GM23338 (cell line): ENCODE data around the gene PVR. TPM values are rescaled to one million over a fixed set of nuclear protein-coding genes. Genes with fewer than 3 reads are reported as not detected.

Experiments used
- ATAC-seq: fragments of 200-7000 bp; cut with Tn5 transposase; 3 replicates; pipeline ENCODE4 v1.9.1; 2020
- DNase-seq: peaks from one replicate; pipeline ENCODE4 v3.0.0-alpha.2; 2015; ENCODE audit warnings: low spot score
- H2AFZ ChIP-seq: fragments of 200-600 bp; sonication (generic); 2 replicates; pipeline ENCODE4 v1.8.0; 2016; ENCODE audit warnings: antibody characterized with exemption, mild to moderate bottlenecking, moderate library complexity
- H3F3A ChIP-seq: fragments of 200-600 bp; sonication (generic); replicated peaks from 2 replicates; pipeline ENCODE4 v1.8.0; 2017; ENCODE audit warnings: antibody characterized with exemption, mixed run types, low read depth
- H3K27ac ChIP-seq: fragments of 200-600 bp; sonication (generic); 2 replicates; pipeline ENCODE4 v1.6.1; 2016; ENCODE audit warnings: low read depth
- H3K27me3 ChIP-seq: fragments of 200-600 bp; sonication (generic); 2 replicates; pipeline ENCODE4 v1.8.0; 2016; ENCODE audit warnings: mild to moderate bottlenecking, mixed run types, moderate library complexity; ENCODE audit not compliant: insufficient read depth
- H3K36me3 ChIP-seq: fragments of 200-600 bp; sonication (generic); 2 replicates; pipeline ENCODE4 v1.8.0; 2016; ENCODE audit warnings: mild to moderate bottlenecking; ENCODE audit not compliant: insufficient read depth
- H3K4me1 ChIP-seq: fragments of 200-600 bp; sonication (generic); 2 replicates; pipeline ENCODE4 v1.8.0; 2016; ENCODE audit warnings: mild to moderate bottlenecking, moderate library complexity; ENCODE audit not compliant: insufficient read depth
- H3K4me2 ChIP-seq: fragments of 200-600 bp; sonication (generic); 2 replicates; pipeline ENCODE4 v1.7.1; 2017; ENCODE audit warnings: mixed run types
- H3K4me3 ChIP-seq: fragments of 200-600 bp; sonication (generic); 2 replicates; pipeline ENCODE4 v1.6.1; 2016; ENCODE audit warnings: mixed run types
- H3K79me2 ChIP-seq: fragments of 200-600 bp; sonication (generic); replicated peaks from 2 replicates; pipeline ENCODE4 v1.8.0; 2017; ENCODE audit warnings: mild to moderate bottlenecking; ENCODE audit not compliant: insufficient read depth
- H3K9me2 ChIP-seq: fragments of 200-600 bp; sonication (generic); 2 replicates; pipeline ENCODE4 v1.8.0; 2017; ENCODE audit not compliant: insufficient read depth
- H4K20me1 ChIP-seq: fragments of 200-600 bp; sonication (generic); replicated peaks from 2 replicates; pipeline ENCODE4 v1.8.0; 2017; ENCODE audit warnings: mild to moderate bottlenecking; ENCODE audit not compliant: insufficient read depth
- H3K27ac Mint-ChIP-seq: 2 replicates; pipeline ENCODE4 v1.8.0; 2020; ENCODE audit warnings: inconsistent platforms, mild to moderate bottlenecking, moderate library complexity, mixed read lengths
- H3K27me3 Mint-ChIP-seq: 3 replicates; pipeline ENCODE4 v1.8.0; 2022; ENCODE audit warnings: low read depth, mild to moderate bottlenecking, moderate library complexity, mixed read lengths, inconsistent platforms; ENCODE audit not compliant: insufficient read depth, poor library complexity
- H3K36me3 Mint-ChIP-seq: 3 replicates; pipeline ENCODE4 v1.8.0; 2021; ENCODE audit warnings: low read depth, mild to moderate bottlenecking, inconsistent platforms, moderate library complexity, mixed read lengths
- H3K4me1 Mint-ChIP-seq: 3 replicates; pipeline ENCODE4 v1.8.0; 2020; ENCODE audit warnings: mild to moderate bottlenecking, inconsistent platforms, mixed read lengths
- H3K4me3 Mint-ChIP-seq: 3 replicates; pipeline ENCODE4 v1.8.0; 2021; ENCODE audit warnings: moderate library complexity, mild to moderate bottlenecking, inconsistent platforms, mixed read lengths
- H3K9me3 Mint-ChIP-seq: 3 replicates; pipeline ENCODE4 v1.8.0; 2020; ENCODE audit warnings: moderate library complexity, mild to moderate bottlenecking, inconsistent platforms, mixed read lengths
- EZH2 ChIP-seq: fragments of 200-600 bp; sonication (generic); IDR thresholded peaks from one replicate; pipeline ENCODE4 v1.8.0; 2017; ENCODE audit warnings: antibody characterized with exemption, mild to moderate bottlenecking, low read depth; ENCODE audit not compliant: unreplicated experiment
- JUNB ChIP-seq: IDR thresholded peaks from one replicate; pipeline ENCODE4 v1.6.1; 2016; ENCODE audit warnings: antibody characterized with exemption; ENCODE audit not compliant: unreplicated experiment
- NANOG ChIP-seq: IDR thresholded peaks from 2 replicates; pipeline ENCODE4 v1.6.1; 2016; ENCODE audit warnings: antibody characterized with exemption, borderline replicate concordance
- REST ChIP-seq: IDR thresholded peaks from one replicate; pipeline ENCODE4 v1.6.1; 2018; ENCODE audit warnings: antibody characterized with exemption; ENCODE audit not compliant: unreplicated experiment
- STAT1 ChIP-seq: IDR thresholded peaks from one replicate; pipeline ENCODE4 v1.6.1; 2016; ENCODE audit warnings: antibody characterized with exemption; ENCODE audit not compliant: unreplicated experiment
- ZNF114 ChIP-seq: fragments of 250-450 bp; sonication (Bioruptor Pico); IDR thresholded peaks from 2 replicates; pipeline ENCODE4 v1.5.0; 2020; ENCODE audit warnings: mild to moderate bottlenecking, moderate library complexity
- polyA plus RNA-seq: library from polyadenylated mRNA; unstranded; fragments of >200 nt; fragmentation: Nextera tagmentation; extraction: Ambion mirVana; gene quantifications from 2 replicates; pipeline ENCODE4 v1.2.1, GENCODE V29; 2016
- total RNA-seq: library from RNA; depleted of rRNA; stranded (reverse); fragments of >200 nt; shearing (Covaris generic); gene quantifications from 2 replicates; pipeline ENCODE4 v1.2.3, GENCODE V29; 2014
- TF ChIP-seq, protein P1 (sequence below): fragments of 250-450 bp; sonication (Bioruptor Pico); IDR thresholded peaks from 2 replicates; pipeline ENCODE4 v1.5.0; 2020; ENCODE audit warnings: mild to moderate bottlenecking, moderate library complexity

PVR gene
- total and polyA plus RNA-seq, 2 experiments from 2014 or later: 4.8 to 19.0 TPM

DNA sequence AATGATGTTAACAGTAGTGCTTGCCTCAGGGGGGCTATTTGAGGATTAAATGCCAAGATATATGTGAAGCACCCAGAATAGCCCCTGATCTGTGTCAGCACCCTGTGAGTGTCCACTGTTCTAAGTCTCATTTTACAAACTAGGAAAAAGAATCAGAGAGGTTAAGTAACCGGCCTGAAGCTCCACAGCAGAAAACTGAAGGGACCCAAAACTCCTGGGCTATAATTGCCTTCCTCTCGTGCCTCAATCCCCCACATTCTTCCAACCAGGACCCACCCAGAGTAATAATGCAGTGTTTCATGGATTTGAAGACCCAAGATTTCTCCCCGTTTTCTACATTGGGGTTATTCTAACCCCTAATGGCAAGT lies 2.3 kb downstream of the PVR start:
- H3K9me2 ChIP-seq: no peaks in the 10 kb centered on the region
- Mint-ChIP-seq H3K36me3 (peaks cover 23% of the 10 kb centered on the region), H3K27me3 (peaks cover 12% of the 10 kb centered on the region), H3K27ac (no peak overlapping the region), H3K4me1 (peaks cover 4% of the 10 kb centered on the region; the same call in 2 of the 3 replicates), H3K4me3 (no peak overlapping the region), H3K9me3 (no peaks in the 10 kb centered on the region)
- no peak for TF ChIP-seq EZH2
- TF ChIP-seq JUNB: no peak
- no peak for TF ChIP-seq STAT1
- no peak for TF ChIP-seq NANOG
- H3K27me3 ChIP-seq: peaks cover 15% of the 10 kb centered on the region
- H3K79me2 ChIP-seq: peaks cover 11% of the 10 kb centered on the region
- H3K4me1 ChIP-seq: peaks cover 3% of the 10 kb centered on the region; the same call in 1 of the 2 replicates
- no peak overlapping the region for H3K27ac ChIP-seq
- no peak for DNase-seq
- no peak for ATAC-seq
- no peaks in the 10 kb centered on the region; the same call in 1 of the 2 replicates for H3F3A ChIP-seq
- peaks cover 7% of the 10 kb centered on the region; the same call in 1 of the 2 replicates for H3K36me3 ChIP-seq
- H3K4me3 ChIP-seq: no peak overlapping the region
- H2AFZ ChIP-seq: no peak overlapping the region
- H3K4me2 ChIP-seq: no peak overlapping the region
- H4K20me1 ChIP-seq: no peaks in the 10 kb centered on the region; the same call in 1 of the 2 replicates

- no peak overlapping the region for H3K4me2 ChIP-seq
- H3K27me3 ChIP-seq: peaks cover 14% of the 10 kb centered on the region
- DNase-seq: peak; percentile 31
- no peaks in the 10 kb centered on the region; the same call in 1 of the 2 replicates for H4K20me1 ChIP-seq
- peaks cover 11% of the 10 kb centered on the region for H3K79me2 ChIP-seq
- Mint-ChIP-seq H3K4me1 (peaks cover 4% of the 10 kb centered on the region; the same call in 2 of the 3 replicates), H3K27ac (no peak overlapping the region), H3K36me3 (peaks cover 30% of the 10 kb centered on the region), H3K27me3 (peaks cover 12% of the 10 kb centered on the region), H3K9me3 (no peaks in the 10 kb centered on the region), H3K4me3 (no peak overlapping the region)
- peaks cover 7% of the 10 kb centered on the region; the same call in 1 of the 2 replicates for H3K36me3 ChIP-seq
- H2AFZ ChIP-seq: no peak overlapping the region
- ATAC-seq: no peak
- no peaks in the 10 kb centered on the region for H3K9me2 ChIP-seq
- TF ChIP-seq ZNF114 (CRISPR knock-in tag) (no peak), REST (no peak), EZH2 (no peak), NANOG (no peak), STAT1 (no peak)
- TF ChIP-seq, protein P1, sequence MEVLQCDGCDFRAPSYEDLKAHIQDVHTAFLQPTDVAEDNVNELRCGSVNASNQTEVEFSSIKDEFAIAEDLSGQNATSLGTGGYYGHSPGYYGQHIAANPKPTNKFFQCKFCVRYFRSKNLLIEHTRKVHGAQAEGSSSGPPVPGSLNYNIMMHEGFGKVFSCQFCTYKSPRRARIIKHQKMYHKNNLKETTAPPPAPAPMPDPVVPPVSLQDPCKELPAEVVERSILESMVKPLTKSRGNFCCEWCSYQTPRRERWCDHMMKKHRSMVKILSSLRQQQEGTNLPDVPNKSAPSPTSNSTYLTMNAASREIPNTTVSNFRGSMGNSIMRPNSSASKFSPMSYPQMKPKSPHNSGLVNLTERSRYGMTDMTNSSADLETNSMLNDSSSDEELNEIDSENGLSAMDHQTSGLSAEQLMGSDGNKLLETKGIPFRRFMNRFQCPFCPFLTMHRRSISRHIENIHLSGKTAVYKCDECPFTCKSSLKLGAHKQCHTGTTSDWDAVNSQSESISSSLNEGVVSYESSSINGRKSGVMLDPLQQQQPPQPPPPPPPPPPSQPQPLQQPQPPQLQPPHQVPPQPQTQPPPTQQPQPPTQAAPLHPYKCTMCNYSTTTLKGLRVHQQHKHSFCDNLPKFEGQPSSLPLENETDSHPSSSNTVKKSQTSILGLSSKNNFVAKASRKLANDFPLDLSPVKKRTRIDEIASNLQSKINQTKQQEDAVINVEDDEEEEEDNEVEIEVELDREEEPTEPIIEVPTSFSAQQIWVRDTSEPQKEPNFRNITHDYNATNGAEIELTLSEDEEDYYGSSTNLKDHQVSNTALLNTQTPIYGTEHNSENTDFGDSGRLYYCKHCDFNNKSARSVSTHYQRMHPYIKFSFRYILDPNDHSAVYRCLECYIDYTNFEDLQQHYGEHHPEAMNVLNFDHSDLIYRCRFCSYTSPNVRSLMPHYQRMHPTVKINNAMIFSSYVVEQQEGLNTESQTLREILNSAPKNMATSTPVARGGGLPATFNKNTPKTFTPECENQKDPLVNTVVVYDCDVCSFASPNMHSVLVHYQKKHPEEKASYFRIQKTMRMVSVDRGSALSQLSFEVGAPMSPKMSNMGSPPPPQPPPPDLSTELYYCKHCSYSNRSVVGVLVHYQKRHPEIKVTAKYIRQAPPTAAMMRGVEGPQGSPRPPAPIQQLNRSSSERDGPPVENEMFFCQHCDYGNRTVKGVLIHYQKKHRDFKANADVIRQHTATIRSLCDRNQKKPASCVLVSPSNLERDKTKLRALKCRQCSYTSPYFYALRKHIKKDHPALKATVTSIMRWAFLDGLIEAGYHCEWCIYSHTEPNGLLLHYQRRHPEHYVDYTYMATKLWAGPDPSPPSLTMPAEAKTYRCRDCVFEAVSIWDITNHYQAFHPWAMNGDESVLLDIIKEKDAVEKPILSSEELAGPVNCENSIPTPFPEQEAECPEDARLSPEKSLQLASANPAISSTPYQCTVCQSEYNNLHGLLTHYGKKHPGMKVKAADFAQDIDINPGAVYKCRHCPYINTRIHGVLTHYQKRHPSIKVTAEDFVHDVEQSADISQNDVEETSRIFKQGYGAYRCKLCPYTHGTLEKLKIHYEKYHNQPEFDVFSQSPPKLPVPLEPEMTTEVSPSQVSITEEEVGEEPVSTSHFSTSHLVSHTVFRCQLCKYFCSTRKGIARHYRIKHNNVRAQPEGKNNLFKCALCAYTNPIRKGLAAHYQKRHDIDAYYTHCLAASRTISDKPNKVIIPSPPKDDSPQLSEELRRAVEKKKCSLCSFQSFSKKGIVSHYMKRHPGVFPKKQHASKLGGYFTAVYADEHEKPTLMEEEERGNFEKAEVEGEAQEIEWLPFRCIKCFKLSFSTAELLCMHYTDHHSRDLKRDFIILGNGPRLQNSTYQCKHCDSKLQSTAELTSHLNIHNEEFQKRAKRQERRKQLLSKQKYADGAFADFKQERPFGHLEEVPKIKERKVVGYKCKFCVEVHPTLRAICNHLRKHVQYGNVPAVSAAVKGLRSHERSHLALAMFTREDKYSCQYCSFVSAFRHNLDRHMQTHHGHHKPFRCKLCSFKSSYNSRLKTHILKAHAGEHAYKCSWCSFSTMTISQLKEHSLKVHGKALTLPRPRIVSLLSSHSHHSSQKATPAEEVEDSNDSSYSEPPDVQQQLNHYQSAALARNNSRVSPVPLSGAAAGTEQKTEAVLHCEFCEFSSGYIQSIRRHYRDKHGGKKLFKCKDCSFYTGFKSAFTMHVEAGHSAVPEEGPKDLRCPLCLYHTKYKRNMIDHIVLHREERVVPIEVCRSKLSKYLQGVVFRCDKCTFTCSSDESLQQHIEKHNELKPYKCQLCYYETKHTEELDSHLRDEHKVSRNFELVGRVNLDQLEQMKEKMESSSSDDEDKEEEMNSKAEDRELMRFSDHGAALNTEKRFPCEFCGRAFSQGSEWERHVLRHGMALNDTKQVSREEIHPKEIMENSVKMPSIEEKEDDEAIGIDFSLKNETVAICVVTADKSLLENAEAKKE: no peak
- no peaks in the 10 kb centered on the region; the same call in 1 of the 2 replicates for H3F3A ChIP-seq
- H3K4me3 ChIP-seq: no peak overlapping the region
- no peak overlapping the region for H3K27ac ChIP-seq
- H3K4me1 ChIP-seq: peaks cover 3% of the 10 kb centered on the region; the same call in 1 of the 2 replicates
Measured at GRCh38 chr19:44647144-44647543, 3.4 kb downstream of the PVR start.
